Iris pigment epithelial cell (primary cell): ENCODE data around the gene KCNK17.
A peak's percentile ranks its signal among the peaks of the same experiment; 100 is the strongest.

ENCODE experiments used
- DNase-seq: peaks from one replicate; pipeline ENCODE4 v3.0.0-alpha.2; 2011; ENCODE audit warnings: low read depth

The KCNK17 gene

GRCh38 chr6:39335780-39336545 is 21.7 kb upstream of the KCNK17 start:
- DNase-seq: no peak

- no peak for DNase-seq
Observed at GRCh38 chr6:39333644-39334438, 19.6 kb upstream of the KCNK17 start.

GRCh38 chr6:39330476-39330875 is 16.3 kb upstream of the KCNK17 start:
- DNase-seq: no peak

- DNase-seq: no peak
Observed at GRCh38 chr6:39330057-39330456, 15.8 kb upstream of the KCNK17 start.

DNA sequence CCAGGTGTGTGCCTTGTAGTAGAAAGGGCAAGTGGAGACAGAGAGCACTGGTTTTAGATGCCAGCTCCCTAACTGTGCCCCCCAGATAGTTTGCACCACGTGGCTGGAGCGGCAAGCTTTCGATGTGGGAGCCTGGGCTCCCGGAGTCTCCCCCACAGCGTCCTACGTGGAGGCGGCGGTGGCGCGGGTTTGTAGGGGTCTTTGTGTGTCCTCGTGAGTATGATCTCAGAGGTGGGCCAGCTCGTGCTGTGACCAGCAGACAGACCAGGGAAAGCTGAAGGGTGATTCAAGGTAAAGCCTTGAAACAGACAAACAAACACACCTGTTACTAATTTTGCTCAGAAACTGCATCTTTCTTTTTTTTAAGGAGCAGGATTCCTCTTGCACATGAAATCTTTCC is 13.8 kb upstream of the KCNK17 start:
- no peak for DNase-seq

- no peak for DNase-seq
Observed at GRCh38 chr6:39327507-39327906, 13.3 kb upstream of the KCNK17 start.

DNA sequence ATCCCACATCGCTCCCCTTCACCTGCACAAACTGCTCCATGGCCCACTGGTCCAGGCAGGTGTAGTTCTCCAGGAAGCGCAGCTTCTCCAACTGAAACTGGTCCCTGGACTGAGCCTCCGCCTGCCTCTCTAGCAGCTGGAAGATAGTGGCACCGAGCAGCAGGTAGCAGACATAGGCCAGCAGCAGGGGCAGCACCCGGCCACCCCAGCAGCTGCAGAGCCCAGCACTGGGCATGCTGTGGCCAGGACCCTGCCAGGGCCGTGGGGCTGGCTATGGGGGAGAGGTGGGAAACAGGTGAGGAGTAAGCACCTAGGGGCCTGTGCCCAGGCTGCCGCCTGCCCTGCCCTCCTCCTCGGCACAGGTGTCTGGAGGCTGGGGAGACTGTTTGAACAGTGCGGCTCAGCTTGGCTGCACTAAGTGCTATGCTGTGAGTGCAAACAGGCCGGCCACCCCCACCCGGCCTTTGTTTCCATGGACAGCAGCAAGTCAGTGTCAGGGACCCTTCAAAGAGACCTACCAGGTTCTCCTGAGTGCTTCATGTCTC is 8.2 kb upstream of the KCNK17 start, which contains the start of gene KCNK16:
Gene KCNK16, minus strand, starts transcription at position 397 of the 545 bp plus-strand sequence. Its CDS starts 162 bp downstream, at position 235.
- no peak for DNase-seq

DNA sequence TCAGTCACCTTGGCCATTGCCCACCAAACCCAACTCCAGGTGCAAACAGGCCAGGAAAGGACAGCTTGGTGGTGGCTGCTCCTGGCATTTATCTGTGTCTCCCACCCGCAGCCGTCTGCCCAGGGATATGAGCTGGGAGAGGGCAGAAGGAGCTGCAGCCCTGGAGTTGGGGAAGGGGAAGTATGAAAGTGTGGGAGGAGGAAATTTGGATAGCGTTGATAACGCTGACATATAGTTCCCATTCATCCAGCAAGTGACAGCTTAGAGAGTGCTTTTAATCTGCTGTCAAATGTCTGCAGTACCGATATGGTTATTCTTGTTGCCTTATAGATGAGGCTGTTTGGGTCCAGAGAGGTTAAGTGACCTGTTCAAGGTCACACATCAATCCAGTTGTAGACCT is 7.5 kb upstream of the KCNK17 start:
- DNase-seq: no peak

DNA sequence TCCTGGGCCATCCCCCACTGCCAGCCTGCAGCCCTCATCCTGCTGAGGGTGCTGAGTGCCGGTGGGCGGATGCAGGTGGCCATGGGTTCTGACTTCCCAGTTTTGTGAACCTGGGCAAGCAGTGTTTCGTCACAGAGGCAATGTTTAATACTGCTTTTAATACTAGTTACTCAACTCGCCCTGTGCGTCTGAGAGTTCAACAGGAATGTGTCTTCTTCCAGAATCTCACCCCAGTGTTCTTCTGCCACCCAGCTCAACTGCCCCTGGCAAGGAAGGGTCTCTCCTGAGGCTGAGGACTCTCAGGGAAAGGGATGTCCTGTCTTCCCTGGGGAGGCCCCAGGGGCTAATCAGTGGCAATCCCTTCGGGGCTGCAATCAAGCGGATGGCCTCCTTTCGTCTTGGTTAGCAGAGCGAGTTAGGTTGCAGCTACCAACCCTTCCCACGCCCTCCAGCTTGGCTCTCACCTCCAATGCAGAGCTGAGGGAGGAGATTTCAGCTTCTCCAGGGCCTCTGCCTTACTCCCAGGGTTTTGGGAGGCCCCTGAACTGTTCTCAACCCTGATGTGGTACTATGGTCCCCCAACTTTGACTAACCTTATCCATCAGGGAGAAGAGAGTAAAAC is 6.3 kb upstream of the KCNK17 start:
- no peak for DNase-seq

- DNase-seq: no peak
Observed at GRCh38 chr6:39319621-39320362, 5.6 kb upstream of the KCNK17 start.

- no peak for DNase-seq
Observed at GRCh38 chr6:39317256-39317655, 3.0 kb upstream of the KCNK17 start.

DNA sequence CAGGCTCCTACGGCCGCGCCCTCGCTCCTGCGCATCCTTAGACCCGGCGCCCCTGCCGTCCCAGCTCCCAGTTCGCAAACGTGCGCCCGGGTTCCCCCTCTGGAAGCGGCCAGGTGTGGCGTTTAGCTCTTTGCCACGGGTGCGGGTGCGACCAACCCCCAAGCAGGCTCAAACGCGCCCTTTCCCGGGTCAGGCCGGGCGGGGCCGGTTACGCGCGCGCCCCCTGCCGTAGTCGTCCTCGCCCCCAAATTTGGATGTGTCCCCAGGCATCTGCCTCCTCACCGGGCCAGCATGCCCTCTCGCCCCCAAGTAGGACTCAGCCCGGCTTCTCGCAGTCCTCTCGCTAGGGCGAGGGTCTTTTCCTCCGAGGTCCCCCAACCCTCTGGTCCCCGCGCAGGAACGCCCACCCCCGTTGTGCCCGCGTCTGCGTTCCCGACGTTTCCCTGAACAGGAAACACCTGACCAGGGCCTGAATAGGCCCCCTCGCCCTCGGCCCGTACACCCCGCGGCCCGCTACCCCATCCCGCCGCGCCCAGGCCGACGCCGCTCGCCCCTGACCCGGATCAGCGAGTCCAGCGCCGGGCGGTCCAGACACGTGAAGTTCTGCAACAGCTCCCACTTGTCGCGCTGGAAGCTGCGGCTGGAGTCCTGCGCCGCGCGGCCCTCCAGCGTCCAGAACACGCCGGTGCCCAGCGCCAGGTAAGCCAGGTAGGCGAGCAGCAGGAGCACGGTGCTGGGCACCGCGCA is 520 bp downstream of the KCNK17 start:
- DNase-seq: no peak

- DNase-seq: no peak
Observed at GRCh38 chr6:39312912-39313525, 1.2 kb downstream of the KCNK17 start.

DNA sequence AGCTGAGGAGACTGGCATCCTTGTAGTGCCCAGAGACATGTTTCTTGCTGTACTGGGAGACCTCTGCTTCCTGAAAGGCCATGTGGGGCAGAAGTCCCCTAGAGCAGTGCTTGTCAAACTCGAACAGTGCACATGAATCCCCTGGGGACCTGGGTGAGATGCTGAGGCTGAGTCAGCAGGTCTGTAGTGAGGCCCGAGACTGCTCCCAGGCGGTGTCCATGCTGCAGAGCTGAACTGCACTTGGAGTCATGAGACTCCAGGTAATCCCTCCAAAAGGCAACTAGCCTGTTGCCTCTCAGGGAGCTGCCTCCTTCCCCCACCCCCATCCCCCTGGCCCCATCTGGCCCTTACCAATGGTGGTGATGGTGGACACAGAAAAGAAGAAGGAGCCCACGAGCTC is 3.7 kb downstream of the KCNK17 start:
- no peak for DNase-seq

GRCh38 chr6:39309942-39310531 is 4.2 kb downstream of the KCNK17 start:
- DNase-seq: peak; percentile 64

- no peak for DNase-seq
Observed at GRCh38 chr6:39307462-39307861, 6.8 kb downstream of the KCNK17 start.

DNA sequence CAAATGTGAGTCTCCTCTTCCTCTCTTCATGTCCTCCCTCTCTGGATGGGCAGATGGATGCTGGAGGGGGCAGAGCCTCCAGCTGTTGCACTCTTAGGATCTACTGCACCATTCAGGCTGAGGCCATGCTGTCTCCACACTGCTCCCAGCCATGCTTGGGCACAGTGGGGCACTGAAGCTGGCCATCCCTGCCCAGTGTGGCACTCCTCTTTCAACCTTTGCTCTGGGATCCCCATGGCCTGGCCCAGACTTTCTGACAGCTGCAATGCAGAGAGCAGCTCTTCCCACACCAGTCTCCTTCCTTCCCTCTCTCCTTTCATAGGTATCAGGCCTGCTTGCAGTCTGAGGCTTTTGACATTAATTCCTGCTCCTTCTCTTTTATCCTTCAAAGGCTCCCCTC is 9.3 kb downstream of the KCNK17 start:
- no peak for DNase-seq

GRCh38 chr6:39303425-39304153 is 10.6 kb downstream of the KCNK17 start:
- no peak for DNase-seq

DNA sequence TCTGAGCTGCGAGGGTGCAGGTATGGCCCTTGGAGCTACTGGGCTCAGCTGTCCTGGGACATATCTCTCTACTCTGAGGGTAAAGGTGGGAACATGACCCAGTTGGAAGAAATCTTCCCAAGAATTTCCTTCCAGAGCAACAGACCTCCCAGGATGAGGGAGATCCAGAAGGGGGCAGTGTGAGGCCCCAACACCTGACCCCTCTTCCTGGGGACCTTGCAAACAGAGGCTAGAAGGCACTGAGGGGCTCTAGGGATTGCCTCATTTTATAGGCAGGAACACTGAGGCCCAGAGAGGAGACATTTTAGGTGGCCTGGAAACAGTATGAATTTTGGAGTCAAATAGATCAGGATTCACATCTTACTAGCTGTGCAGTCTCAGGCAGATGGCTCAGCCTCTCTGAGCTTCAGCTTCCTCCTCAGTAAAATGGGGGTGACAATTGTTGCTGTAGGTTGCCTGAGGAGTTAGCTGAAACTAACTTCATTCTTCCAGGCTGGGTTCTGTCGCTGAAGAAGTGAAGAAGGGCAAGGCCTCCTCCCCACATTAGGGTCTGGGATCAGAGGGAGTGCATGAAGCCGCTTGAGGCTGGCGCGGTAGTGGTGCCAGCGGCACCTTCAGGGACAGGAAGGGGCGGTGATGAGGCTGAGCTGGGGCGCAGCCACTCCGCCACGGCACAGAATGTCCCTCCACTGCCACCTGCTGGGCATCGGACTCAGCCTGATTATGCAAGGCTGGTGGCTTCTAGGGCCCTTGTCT is 11.4 kb downstream of the KCNK17 start:
- DNase-seq: peak; percentile 55
